Endothelial cell of umbilical vein (primary cell): Measurements from ENCODE around the gene GPX5.

Source experiments
- CTCF ChIP-seq, 2 donors: IDR thresholded peaks; 1 replicate in 1 of 2; 2 replicates in 1 of 2; pipeline ENCODE4 v1.5.1; 2011; ENCODE audit warnings: low read length in 2 of 2, mild to moderate bottlenecking in 2 of 2, moderate library complexity in 2 of 2, control low read depth in 1 of 2, inconsistent platforms in 1 of 2, low read depth in 1 of 2; ENCODE audit not compliant: insufficient read depth in 1 of 2; ENCODE audit errors: extremely low read depth in 1 of 2
- POLR2A ChIP-seq: IDR thresholded peaks from 2 replicates; pipeline ENCODE4 v1.6.1; 2012; ENCODE audit warnings: low read depth, mild to moderate bottlenecking, control low read depth, low read length
- POLR2AphosphoS5 ChIP-seq: IDR thresholded peaks from 2 replicates; pipeline ENCODE4 v1.6.1; 2012; ENCODE audit warnings: low read depth, mild to moderate bottlenecking, control low read depth, low read length, moderate library complexity; ENCODE audit not compliant: insufficient read depth

GRCh38 chr6:28489366-28490204, 36.1 kb upstream of the GPX5 start:
- TF ChIP-seq POLR2A (no peak), POLR2AphosphoS5 (no peak), CTCF (IDR thresholded peaks at IDR 0.05; ENCODE audit: extremely low read depth in 1 of 2, insufficient read depth in 1 of 2, low read depth in 1 of 2, low read length in 2 of 2) (no peak)
